Calu3 (cell line): ENCODE results near the gene RALGAPB. TPM values are rescaled to one million over a fixed set of nuclear protein-coding genes. Genes with fewer than 3 reads are reported as not detected.

ENCODE experiments used
- BruUV-seq: library from RNA; stranded (reverse); fragments of 400-500 nt; replicated peaks from 2 replicates; lab custom pipeline; 2021; lab: Mats Ljungman, UMichigan
- CTCF ChIA-PET: fragments of 300-600 bp; sonication (Branson Sonifier 250); formaldehyde crosslinking; loops from one replicate; lab custom pipeline; 2022; ENCODE audit warnings: antibody characterized with exemption; lab: Charles Lee
- DNase-seq: peaks from one replicate; pipeline ENCODE4 v3.0.0; 2022
- H3K27ac Mint-ChIP-seq: one replicate; pipeline ENCODE4 v1.8.0; 2022; ENCODE audit warnings: mixed read lengths; ENCODE audit not compliant: unreplicated experiment
- H3K27me3 Mint-ChIP-seq: one replicate; pipeline ENCODE4 v1.8.0; 2022; ENCODE audit warnings: mixed read lengths; ENCODE audit not compliant: unreplicated experiment
- H3K36me3 Mint-ChIP-seq: one replicate; pipeline ENCODE4 v1.8.0; 2022; ENCODE audit warnings: mild to moderate bottlenecking, moderate library complexity, mixed read lengths; ENCODE audit not compliant: insufficient read depth, unreplicated experiment
- H3K4me1 Mint-ChIP-seq: one replicate; pipeline ENCODE4 v1.8.0; 2022; ENCODE audit warnings: mild to moderate bottlenecking, low read depth, mixed read lengths; ENCODE audit not compliant: unreplicated experiment
- H3K4me3 Mint-ChIP-seq: one replicate; pipeline ENCODE4 v1.8.0; 2022; ENCODE audit warnings: mild to moderate bottlenecking, low read depth, moderate library complexity, mixed read lengths; ENCODE audit not compliant: unreplicated experiment
- H3K9me3 Mint-ChIP-seq: one replicate; pipeline ENCODE4 v1.8.0; 2022; ENCODE audit warnings: low read depth, mixed read lengths; ENCODE audit not compliant: unreplicated experiment
- CTCF ChIP-seq: fragments of 200-600 bp; IDR thresholded peaks from one replicate; pipeline ENCODE4 v1.8.0; 2022; ENCODE audit warnings: antibody characterized with exemption; ENCODE audit not compliant: unreplicated experiment
- intact Hi-C: fragments of 100-400 bp; cut with micrococcal nuclease; formaldehyde crosslinking; loops from one replicate; pipeline ENCODE4 v1.10.0; 2022; ENCODE audit not compliant: unreplicated experiment
- total RNA-seq: library from RNA; stranded (reverse); gene quantifications from 2 replicates; pipeline ENCODE4 v1.2.3, GENCODE V29; 2022

The RALGAPB gene
- total RNA-seq, 1 experiment from 2014 or later, result 59.8 TPM

DNA sequence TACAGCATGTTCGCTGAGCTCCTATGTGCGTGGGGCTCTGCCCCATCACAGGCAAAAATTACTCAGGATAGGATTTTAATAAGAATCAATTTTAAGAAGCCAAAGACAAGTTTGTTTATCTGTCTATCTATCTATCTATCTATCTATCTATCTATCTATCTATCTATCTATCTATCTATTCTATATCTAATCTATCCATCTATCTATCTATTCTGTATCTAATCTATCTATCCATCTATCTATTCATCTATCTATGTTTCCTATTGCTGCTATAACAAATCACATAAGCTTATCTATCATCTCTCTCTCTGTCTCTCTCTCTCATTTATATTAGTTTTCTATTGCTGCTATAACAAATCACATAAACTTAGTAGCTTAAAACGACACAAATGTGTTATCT lies 130.6 kb downstream of the RALGAPB start:
- no peaks in the 10 kb centered on the region for H3K9me3 Mint-ChIP-seq
- BruUV-seq, result no TSS peak
- no peak for TF ChIP-seq CTCF
- intact Hi-C loops, result no loop called here
- peaks cover 58% of the 10 kb centered on the region for H3K4me1 Mint-ChIP-seq
- peaks cover 23% of the 10 kb centered on the region for H3K36me3 Mint-ChIP-seq
- H3K27me3 Mint-ChIP-seq, result peaks cover under 1% of the 10 kb centered on the region
- no peak overlapping the region for H3K27ac Mint-ChIP-seq
- no peak for DNase-seq
- H3K4me3 Mint-ChIP-seq, result no peak overlapping the region
- CTCF ChIA-PET, result interaction anchor here (0.7 to 1.0 kb wide), 2 partner anchors 9 to 29 kb away, joined by 3 read pairs; no protein-coding TSS in a partner anchor

DNA sequence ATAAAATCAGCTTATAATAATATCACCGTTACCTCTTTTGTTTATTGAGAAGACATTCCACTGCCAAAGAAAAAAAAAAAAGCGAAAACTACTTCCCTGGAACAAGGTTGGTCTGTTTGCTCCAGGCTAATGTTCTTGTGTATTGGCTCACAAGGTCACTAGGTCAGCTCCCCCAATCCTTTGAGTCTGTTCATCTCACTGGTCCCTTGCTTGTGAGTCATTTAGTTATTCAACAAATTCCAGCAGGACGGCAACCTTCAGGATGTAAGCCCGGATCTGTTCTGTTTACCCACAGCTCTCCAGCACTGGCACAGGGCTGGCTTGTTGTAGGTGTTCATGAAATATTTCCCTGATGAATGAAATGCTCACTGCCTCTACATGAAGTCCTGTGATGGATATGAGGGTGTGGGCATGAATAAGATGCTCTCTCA lies 132.2 kb downstream of the RALGAPB start:
- Mint-ChIP-seq H3K27ac (peak overlapping the region; percentile 10), H3K4me1 (peaks cover 57% of the 10 kb centered on the region), H3K36me3 (peaks cover 18% of the 10 kb centered on the region), H3K27me3 (no peaks in the 10 kb centered on the region), H3K4me3 (no peak overlapping the region), H3K9me3 (no peaks in the 10 kb centered on the region)
- CTCF ChIA-PET, result interaction anchor here (0.7 kb wide), 1 partner anchor 170 kb away, joined by 3 read pairs; no protein-coding TSS in a partner anchor
- peak; percentile 57 for DNase-seq
- BruUV-seq, result no TSS peak
- no peak for TF ChIP-seq CTCF
- intact Hi-C loops, result no loop called here

DNA sequence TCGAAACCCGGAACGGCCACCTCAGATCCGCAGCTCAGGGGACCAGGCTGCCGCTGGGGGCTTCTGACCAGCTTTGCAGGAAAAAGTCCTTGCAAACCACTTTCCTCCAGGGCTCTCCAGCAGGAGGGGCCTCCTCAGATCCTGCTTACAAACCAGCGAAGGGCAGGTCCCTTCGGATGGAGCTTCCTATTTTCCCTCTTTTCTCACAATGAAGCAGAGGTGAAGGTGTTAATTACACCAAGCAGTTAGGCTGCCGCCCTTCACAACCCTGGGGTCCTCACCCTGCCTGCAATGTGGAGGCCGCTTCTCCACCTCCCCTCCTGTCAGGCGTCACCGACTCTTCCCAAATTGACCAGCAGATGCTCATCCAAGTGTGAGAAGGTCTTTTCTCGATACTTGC lies 134.7 kb downstream of the RALGAPB start:
- intact Hi-C loops, result no loop called here
- peaks cover 48% of the 10 kb centered on the region for H3K4me1 Mint-ChIP-seq
- peaks cover 3% of the 10 kb centered on the region for H3K36me3 Mint-ChIP-seq
- BruUV-seq, result no TSS peak
- no peak for TF ChIP-seq CTCF
- DNase-seq, result no peak
- H3K27ac Mint-ChIP-seq, result no peak overlapping the region
- H3K9me3 Mint-ChIP-seq, result no peaks in the 10 kb centered on the region
- H3K27me3 Mint-ChIP-seq, result no peaks in the 10 kb centered on the region
- CTCF ChIA-PET, result no interaction called here
- no peak overlapping the region for H3K4me3 Mint-ChIP-seq

DNA sequence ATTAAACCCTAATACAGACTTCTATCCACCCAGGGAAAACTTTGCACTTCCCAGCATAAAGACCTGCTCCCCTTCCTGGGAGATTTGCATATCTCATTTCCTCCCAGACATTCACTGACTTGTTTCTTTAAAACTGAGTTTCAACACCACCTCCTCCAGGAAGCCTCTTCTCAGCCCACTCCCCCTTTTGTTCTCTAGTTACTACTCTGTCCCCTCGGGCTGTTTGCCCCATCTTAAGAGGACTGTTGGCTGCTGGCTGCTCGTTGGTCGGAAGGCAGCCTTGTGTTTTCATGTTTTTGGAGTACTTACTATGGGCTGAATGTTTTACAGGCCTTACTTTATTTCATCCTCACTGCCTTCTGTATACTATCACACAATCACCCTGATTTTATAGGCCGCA lies 135.5 kb downstream of the RALGAPB start:
- Mint-ChIP-seq H3K9me3 (no peaks in the 10 kb centered on the region), H3K36me3 (no peaks in the 10 kb centered on the region), H3K27me3 (no peaks in the 10 kb centered on the region), H3K27ac (no peak overlapping the region), H3K4me1 (peaks cover 46% of the 10 kb centered on the region), H3K4me3 (no peak overlapping the region)
- intact Hi-C loops, result no loop called here
- DNase-seq, result no peak
- CTCF ChIA-PET, result no interaction called here
- no TSS peak for BruUV-seq
- no peak for TF ChIP-seq CTCF
